GM19351 (cell line): ENCODE data around the gene CD63.
A peak's percentile ranks its signal among the peaks of the same experiment; 100 is the strongest.
"Not testable (repeated sequence)": the region's sequence is repeated elsewhere in the genome, so short reads cannot be mapped to it uniquely, and the experiment has no call there.

Source experiments
- ATAC-seq: cut with Tn5 transposase; IDR thresholded peaks from one replicate; pipeline ENCODE4 v1.9.1; 2021; ENCODE audit warnings: mild to moderate bottlenecking, moderate library complexity; ENCODE audit not compliant: unreplicated experiment

The CD63 gene, protein sequence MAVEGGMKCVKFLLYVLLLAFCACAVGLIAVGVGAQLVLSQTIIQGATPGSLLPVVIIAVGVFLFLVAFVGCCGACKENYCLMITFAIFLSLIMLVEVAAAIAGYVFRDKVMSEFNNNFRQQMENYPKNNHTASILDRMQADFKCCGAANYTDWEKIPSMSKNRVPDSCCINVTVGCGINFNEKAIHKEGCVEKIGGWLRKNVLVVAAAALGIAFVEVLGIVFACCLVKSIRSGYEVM

GRCh38 chr12:55728939-55729818 lies at the start of gene CD63:
TSS of gene CD63 (minus strand) at chr12:55729009. CDS start at chr12:55728341, 668 bp downstream.
- ATAC-seq = peak; percentile 63

DNA sequence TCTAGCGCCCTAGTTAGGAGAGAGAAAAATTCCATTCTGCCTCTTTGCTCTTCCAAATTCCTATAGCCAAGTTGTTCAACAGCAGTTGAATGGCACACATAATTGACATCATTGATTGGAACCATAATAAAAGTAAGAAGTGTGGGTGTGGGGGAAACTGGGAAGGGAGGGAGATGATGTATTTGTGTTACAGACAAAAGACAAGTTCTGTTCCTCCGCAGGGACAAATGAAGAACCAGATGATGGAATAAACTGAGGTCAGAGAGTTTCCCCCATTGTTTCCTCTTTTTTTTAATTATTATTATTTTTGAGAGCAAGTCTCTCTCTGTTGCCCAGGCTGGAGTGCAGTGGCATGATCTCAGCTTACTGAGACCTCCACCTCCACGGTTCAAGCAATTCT lies 49.0 kb upstream of the CD63 start:
- no peak for ATAC-seq

DNA sequence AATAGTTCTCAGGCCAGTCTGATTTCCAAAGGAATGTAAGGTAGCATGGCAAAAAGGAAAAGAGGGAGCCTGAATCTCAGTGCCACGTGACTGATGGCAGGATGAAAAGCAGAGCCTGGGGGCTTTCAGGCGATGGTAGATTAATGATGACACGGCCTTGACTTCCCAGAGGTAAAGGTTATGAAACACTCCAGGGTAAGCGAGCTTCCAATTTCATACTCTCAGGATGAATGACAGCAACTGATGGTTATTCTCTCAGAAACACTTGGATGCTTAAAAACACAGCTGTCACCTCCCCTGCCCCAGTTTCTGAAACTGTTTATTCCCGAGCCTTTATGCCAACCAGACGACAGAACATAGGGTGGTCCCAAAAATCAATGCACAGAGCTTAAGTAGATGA lies 42.9 kb upstream of the CD63 start:
- ATAC-seq = no peak

GRCh38 chr12:55767156-55767555 lies 38.3 kb upstream of the CD63 start:
- ATAC-seq = no peak

DNA sequence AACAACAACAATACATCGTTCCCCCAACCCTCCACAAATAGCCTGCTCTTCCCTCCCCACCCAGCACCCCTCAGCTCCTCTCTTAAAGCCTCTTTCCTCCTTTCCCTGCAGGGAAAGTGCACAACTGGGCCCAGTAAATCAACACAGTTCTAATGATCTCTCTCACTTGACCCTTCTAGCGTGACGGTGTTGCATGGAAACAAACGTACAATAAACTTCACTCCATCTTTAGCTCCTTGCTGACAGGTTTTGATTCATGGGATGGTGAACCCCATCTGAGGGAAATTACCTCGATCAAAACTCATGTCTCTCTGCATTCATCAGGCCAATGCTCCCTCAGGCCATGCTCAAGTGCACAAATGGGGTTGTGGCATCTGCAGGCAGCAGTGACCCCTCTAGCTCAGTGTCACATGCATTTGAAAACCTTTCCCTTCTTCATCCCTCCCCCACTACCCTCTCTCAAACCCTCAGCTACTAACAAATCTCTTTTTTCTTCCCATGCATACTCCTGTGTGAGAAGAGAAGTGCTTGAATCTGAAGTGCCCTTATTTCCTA lies 37.0 kb upstream of the CD63 start:
- no peak for ATAC-seq

DNA sequence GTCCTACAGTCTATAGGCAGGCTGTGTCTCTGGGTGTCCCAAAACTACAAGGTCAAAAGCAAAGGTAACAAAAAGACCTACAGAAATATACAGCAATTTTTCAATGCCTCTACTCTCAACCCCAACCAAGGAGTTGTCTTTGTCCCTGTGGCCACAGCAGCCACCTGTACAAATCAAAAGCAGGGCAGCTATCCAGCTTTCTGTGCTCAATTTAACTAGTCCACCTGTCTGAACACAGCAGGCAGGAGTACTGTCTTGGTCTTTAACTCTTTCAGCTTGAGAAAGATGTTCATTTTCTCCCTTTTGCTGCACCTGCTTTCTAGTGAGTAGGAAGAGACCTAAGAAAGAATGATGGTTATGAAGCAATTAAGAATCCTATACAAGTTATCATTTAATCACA lies 33.8 kb upstream of the CD63 start:
- no peak for ATAC-seq

GRCh38 chr12:55760663-55761062 lies 31.9 kb upstream of the CD63 start:
- ATAC-seq = no peak

GRCh38 chr12:55758575-55758974 lies 29.8 kb upstream of the CD63 start:
- not testable (repeated sequence) for ATAC-seq

DNA sequence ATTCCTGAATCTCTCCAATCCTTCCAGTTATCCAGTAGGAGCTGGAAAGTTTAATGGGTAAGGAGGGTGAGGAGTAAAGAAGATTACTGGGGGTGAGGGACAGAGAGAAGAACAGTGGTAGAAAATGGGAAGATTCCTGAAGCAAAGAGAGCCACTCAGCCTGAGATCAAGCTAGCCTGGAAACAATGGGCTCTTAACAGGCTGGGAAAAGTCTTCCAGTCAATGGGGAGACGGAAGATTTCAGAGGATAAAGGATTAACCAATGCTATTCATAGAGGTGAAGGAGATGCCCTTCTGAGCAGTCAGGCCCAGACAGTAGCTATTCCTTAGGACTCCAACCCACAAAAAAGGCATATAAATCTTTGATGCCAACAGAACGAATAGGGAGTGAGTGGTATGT lies 28.9 kb upstream of the CD63 start:
- no peak for ATAC-seq

DNA sequence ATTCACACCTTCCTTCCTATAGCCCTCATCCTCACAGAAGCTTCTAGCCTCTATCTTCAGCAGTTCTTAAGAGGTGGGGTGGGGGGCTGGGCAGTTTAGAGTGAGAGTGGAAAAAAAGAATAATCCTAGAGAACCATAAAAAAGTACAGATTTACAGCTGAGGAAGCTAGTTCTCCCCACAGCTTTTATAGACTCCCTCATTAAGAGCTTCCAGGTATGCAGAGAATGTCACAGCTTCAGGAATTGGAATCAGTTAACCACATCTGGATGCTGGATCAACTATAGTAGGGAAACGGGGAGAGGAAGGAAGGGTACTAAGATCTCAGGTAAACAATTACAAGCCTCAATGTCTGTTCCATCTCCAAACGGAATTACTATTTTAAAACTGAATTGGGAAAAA lies 26.4 kb upstream of the CD63 start:
- no peak for ATAC-seq

DNA sequence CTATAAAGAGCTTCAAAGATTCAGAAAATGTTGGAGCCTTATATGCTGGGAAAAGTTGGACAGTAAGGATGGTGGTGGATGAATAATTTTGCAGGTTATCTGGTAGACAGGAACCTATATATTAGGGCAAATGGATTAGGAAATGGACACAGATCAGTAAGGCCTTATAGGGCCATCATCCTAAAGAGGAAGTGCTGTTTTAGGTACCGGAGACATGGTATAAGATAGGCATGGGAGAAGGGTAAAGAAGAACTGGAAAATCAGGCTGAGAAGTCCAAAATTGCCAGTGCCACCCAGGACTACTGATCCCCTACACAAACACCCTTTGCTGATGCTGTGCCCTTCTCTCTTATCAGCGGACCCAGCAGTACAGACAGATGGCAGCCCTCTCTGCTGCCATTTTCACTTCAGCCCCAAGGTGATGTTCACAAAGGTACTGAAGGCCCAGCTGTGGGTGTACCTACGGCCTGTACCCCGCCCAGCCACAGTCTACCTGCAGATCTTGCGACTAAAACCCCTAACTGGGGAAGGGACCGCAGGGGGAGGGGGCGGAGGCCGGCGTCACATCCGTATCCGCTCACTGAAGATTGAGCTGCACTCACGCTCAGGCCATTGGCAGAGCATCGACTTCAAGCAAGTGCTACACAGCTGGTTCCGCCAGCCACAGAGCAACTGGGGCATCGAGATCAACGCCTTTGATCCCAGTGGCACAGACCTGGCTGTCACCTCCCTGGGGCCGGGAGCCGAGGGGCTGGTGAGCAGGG lies 19.6 kb upstream of the CD63 start:
- ATAC-seq = no peak

DNA sequence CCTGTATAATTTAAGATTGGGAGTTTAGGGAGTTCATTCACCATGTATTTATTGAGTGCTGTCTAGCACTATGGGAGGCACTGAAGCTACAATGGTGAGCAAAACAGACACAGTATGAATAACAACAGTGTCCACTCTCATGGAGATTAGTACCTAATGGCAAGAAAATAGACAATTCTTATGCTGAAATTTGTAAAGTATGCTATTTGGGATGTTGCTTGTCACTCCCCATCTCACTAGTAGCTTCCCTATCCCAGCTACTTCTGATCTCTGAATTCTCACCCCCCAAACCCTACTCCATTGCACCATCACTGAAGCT lies 18.1 kb upstream of the CD63 start:
- ATAC-seq = no peak

DNA sequence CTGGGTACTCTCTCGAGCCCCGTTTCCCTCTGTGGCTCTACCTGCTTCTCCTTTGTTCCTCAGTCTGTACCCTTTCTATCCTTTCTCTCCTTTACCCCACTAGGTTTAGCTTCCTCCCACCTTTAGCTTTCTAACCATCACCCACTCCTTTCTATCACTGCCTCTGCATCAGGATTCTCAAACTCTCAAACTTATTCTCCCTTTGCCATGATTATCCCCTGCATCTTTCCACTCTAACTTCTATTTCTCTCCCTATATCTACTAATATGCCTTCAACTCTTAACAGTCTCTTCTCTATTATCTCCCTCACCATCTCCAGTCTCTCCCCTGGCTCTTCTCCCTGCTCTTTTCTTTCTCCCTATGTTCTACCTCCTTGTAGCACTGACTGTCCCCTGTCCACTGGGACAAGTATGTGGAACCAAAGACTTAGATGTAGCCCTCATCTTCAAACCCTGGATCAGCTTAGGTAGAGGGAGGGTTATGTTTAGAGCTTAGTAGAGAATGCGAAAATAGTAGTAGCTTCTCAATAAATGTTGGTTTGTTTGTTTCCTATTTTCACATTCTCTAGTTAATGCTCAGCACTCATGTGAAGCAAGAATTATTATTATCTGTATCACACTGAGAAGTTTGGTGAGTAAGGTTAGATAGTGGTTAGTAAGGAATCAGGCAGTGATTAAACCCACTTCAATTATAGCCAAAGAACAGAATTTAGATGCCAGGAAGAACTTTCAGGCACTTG lies 17.5 kb upstream of the CD63 start:
- no peak for ATAC-seq

DNA sequence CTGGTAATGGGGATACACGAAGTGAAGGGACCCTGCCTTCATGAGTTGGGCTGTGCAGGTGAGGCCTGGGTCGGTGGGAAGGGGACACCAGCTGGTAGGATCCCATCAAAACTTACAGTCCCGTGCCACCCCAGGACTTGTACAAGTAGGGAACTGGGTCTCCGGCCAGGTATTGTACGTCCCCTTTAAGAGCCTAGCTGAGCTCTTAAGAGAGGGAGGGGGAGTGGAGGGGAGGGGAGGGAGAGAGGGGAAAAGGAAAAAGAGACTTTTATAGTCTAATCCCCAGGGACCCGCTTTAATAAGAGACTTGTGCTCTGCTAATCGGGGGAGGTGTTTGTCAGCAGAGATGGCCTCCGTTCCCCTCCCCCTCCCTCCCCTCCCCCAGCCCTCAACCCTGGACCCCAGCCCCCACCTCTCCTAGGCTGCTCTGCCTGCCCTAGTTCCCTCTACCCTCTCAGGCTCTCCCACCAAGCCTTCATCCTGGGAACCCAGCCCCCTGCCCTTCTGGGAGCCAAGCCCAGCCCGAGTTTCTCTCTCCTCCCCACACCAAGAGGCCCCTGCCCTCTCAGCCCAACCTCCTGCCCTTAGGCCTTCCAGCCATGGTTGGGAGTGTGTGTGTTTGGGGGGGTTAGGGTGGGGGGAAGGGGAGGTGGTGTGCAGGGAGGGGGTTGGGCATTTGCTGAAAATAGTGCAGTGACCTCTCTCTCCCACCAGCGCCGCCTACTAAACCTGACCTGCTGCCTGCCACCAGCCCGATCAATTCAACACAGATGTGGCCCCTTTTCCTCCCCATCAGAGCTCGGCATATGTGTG lies 16.8 kb upstream of the CD63 start:
- no peak for ATAC-seq

DNA sequence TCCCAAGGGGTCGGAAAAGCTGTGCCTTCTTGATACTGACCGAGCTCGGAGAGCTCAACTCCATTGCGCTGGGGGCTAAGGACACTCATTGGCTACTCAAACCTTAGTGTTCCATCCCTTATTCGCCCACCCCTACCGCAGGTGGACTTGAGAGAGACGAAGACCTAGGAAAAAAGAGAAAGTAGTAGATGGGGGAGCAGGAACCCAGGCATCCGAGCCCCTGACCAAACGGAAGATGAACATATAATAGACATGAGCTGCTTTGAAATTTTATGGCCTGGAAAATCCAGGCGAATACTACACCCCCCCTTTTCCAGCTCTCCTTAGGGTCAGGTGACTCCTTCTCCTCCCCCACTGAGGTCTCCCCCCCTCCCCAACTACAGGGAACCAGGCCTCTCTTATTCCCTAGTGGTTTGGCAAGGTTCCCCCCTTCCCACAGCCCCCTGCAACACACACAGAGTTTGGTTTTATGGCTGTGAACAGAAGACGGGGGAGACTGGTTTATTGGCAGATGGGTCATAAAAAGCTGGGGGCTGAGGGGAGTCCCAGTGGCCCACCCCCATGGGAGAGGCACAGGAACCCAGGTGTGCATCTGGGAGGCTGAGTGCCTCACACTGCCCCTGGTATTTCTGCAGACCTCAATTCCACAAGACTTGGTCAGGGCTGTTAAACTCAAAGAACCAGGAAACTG lies 15.7 kb upstream of the CD63 start:
- ATAC-seq = no peak

DNA sequence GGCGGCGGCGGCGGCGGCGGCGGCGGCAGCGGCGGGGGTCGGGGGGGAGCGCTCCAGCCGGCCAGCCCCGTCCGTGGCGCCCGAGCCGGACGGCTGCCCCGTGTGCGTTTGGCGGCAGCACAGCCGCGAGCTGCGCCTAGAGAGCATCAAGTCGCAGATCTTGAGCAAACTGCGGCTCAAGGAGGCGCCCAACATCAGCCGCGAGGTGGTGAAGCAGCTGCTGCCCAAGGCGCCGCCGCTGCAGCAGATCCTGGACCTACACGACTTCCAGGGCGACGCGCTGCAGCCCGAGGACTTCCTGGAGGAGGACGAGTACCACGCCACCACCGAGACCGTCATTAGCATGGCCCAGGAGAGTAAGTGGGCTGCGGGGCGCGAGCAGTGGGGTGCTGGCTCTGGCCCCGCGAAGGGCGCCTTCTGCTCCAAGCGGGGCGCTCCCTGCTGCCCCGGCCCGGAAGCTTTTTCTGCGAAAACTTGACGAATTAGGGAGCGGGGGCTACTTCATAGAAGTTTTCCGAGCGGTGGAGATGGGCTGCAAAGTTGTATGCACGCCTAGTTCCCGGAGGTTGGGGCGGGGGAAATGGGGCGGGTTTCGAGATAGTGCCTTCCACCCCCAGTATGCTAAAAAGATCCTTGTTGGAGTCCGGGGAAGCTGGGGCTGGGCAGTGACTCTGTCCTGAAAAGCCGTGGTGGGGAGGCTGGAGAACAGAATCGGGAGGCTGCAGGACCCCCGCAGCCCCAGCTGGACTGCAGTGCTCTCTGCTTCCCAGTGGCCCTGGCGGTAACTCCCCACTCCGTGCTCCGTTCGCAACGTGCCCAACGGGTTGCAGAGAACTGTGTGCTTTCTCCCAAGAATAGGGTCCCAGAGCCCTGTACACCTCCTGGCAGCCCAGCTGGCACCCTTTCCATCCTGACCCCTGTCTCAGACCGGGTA lies 14.9 kb upstream of the CD63 start:
- peak; percentile 53 for ATAC-seq

GRCh38 chr12:55742719-55743405 lies 14.1 kb upstream of the CD63 start, which contains the start of gene GDF11:
TSS of gene GDF11 (plus strand) at chr12:55743122. CDS start at chr12:55743317, 195 bp downstream.
- ATAC-seq = peak; percentile 39
